HL-60 (cell line): ENCODE data around the gene MAK.

Experiments used
- DNase-seq, 2 experiments: peaks; one replicate each; pipeline ENCODE4 v3.0.0-alpha.2; 2010 to 2020; ENCODE audit warnings: low read depth in 1 of 2, low spot score in 1 of 2
- H3K27ac ChIP-seq: fragments of 250-450 bp; sonication (Bioruptor Pico); replicated peaks from 2 replicates; pipeline ENCODE4 v1.5.1; 2020; ENCODE audit warnings: mild to moderate bottlenecking, moderate library complexity
- H3K27me3 ChIP-seq: fragments of 250-450 bp; sonication (Bioruptor Pico); 2 replicates; pipeline ENCODE4 v1.5.1; 2021; ENCODE audit warnings: mild to moderate bottlenecking, moderate library complexity; ENCODE audit not compliant: insufficient read depth, poor library complexity, severe bottlenecking
- H3K4me3 ChIP-seq: replicated peaks from 2 replicates; pipeline ENCODE4 v1.5.1; 2011; ENCODE audit warnings: mild to moderate bottlenecking, control low read depth, low read length; ENCODE audit not compliant: insufficient read depth
- CTCF ChIP-seq: IDR thresholded peaks from one replicate; pipeline ENCODE4 v1.5.1; 2011; ENCODE audit warnings: low read length, control low read depth, inconsistent platforms; ENCODE audit not compliant: insufficient read depth
- GABPA ChIP-seq: IDR thresholded peaks from 2 replicates; pipeline ENCODE4 v1.6.1; 2012; ENCODE audit warnings: low read depth
- POLR2AphosphoS5 ChIP-seq: IDR thresholded peaks from 2 replicates; pipeline ENCODE4 v1.6.1; 2012; ENCODE audit warnings: low read depth
- REST ChIP-seq: IDR thresholded peaks from 2 replicates; pipeline ENCODE4 v1.6.1; 2012; ENCODE audit warnings: low read depth; ENCODE audit not compliant: insufficient replicate concordance
- SPI1 ChIP-seq: IDR thresholded peaks from 2 replicates; pipeline ENCODE4 v1.6.1; 2012; ENCODE audit warnings: low read depth, mild to moderate bottlenecking, borderline replicate concordance

The MAK gene

GRCh38 chr6:10877871-10878270 is 39.5 kb upstream of the MAK start:
- no peak for DNase-seq
- TF ChIP-seq GABPA (no peak), SPI1 (no peak), REST (no peak), CTCF (no peak), POLR2AphosphoS5 (no peak)

GRCh38 chr6:10877012-10877411 is 38.7 kb upstream of the MAK start:
- TF ChIP-seq CTCF (no peak), REST (no peak), POLR2AphosphoS5 (no peak), GABPA (no peak), SPI1 (no peak)
- H3K4me3 ChIP-seq = no peak overlapping the region
- no peak overlapping the region for H3K27ac ChIP-seq

More at GRCh38 chr6:10877871-10878270, 39.5 kb upstream of the MAK start:
- no peaks in the 10 kb centered on the region for H3K27me3 ChIP-seq
- H3K27ac ChIP-seq = no peak overlapping the region
- H3K4me3 ChIP-seq = no peak overlapping the region

GRCh38 chr6:10875026-10875425 is 36.7 kb upstream of the MAK start:
- no peak for TF ChIP-seq SPI1
- no peak for TF ChIP-seq GABPA
- no peak for TF ChIP-seq POLR2AphosphoS5
- no peak for TF ChIP-seq REST
- TF ChIP-seq CTCF = no peak
- DNase-seq = no peak
- Histone ChIP-seq H3K4me3 (no peak overlapping the region), H3K27me3 (no peaks in the 10 kb centered on the region), H3K27ac (no peak overlapping the region)

More at GRCh38 chr6:10877012-10877411, 38.7 kb upstream of the MAK start:
- DNase-seq = no peak
- no peaks in the 10 kb centered on the region for H3K27me3 ChIP-seq
